ENCODE measurements around the gene VPS51. TPM values are rescaled to one million over a fixed set of nuclear protein-coding genes. Genes with fewer than 3 reads are reported as not detected.

Gene VPS51
- total RNA-seq, 1 experiment from 2014 or later, result 89.5 TPM

- ATAC-seq, result no peak
- peaks cover 32 to 59% of the 10 kb centered on the region in 2 experiments for H3K36me3 ChIP-seq (ENCODE audit: control insufficient read depth in 1 of 2, insufficient read depth in 2 of 2, low read length in 2 of 2)
- H3K4me2 ChIP-seq (ENCODE audit: low read length), result no peak overlapping the region
- no peak for TF ChIP-seq EZH2 (IDR thresholded peaks at IDR 0.05)
- TF ChIP-seq CEBPB (IDR thresholded peaks at IDR 0.05; ENCODE audit: low read depth), result no peak
- no peak for TF ChIP-seq POLR2A (IDR thresholded peaks at IDR 0.05; ENCODE audit: borderline replicate concordance, extremely low read depth, insufficient read depth, insufficient read length)
- TF ChIP-seq SIN3A (IDR thresholded peaks at IDR 0.05; ENCODE audit: low read depth), result no peak
- TF ChIP-seq, protein P1, sequence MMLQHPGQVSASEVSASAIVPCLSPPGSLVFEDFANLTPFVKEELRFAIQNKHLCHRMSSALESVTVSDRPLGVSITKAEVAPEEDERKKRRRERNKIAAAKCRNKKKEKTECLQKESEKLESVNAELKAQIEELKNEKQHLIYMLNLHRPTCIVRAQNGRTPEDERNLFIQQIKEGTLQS (IDR thresholded peaks at IDR 0.05), result no peak
- no peak for TF ChIP-seq SRF (IDR thresholded peaks at IDR 0.05; ENCODE audit: low read depth)
- TF ChIP-seq TCF7L2 (IDR thresholded peaks at IDR 0.05; ENCODE audit: borderline replicate concordance, extremely low read depth, insufficient read depth, insufficient read length), result no peak
- no peak for TF ChIP-seq ZFX (IDR thresholded peaks at IDR 0.05)
- no peak for TF ChIP-seq FOSL1 (IDR thresholded peaks at IDR 0.05; ENCODE audit: low read depth)
- TF ChIP-seq ZNF274 (IDR thresholded peaks at IDR 0.05; ENCODE audit: low read depth, low read length), result no peak
- no peak for TF ChIP-seq ELF1 (IDR thresholded peaks at IDR 0.05; ENCODE audit: borderline replicate concordance, low read depth)
- no peak; the same call in none of the 2 replicates for TF ChIP-seq POLR2AphosphoS5 (IDR thresholded peaks at IDR 0.05; ENCODE audit: low read depth, low read length)
- TF ChIP-seq EZH2phosphoT487 (IDR thresholded peaks at IDR 0.05; ENCODE audit: borderline replicate concordance), result no peak
- TF ChIP-seq, protein P2, sequence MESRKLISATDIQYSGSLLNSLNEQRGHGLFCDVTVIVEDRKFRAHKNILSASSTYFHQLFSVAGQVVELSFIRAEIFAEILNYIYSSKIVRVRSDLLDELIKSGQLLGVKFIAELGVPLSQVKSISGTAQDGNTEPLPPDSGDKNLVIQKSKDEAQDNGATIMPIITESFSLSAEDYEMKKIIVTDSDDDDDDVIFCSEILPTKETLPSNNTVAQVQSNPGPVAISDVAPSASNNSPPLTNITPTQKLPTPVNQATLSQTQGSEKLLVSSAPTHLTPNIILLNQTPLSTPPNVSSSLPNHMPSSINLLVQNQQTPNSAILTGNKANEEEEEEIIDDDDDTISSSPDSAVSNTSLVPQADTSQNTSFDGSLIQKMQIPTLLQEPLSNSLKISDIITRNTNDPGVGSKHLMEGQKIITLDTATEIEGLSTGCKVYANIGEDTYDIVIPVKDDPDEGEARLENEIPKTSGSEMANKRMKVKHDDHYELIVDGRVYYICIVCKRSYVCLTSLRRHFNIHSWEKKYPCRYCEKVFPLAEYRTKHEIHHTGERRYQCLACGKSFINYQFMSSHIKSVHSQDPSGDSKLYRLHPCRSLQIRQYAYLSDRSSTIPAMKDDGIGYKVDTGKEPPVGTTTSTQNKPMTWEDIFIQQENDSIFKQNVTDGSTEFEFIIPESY (IDR thresholded peaks at IDR 0.05; ENCODE audit: extremely low read depth, insufficient replicate concordance, low read length), result no peak
- TF ChIP-seq CBX3 (IDR thresholded peaks at IDR 0.05; ENCODE audit: low read depth), result no peak
- no peak for TF ChIP-seq YY1 (IDR thresholded peaks at IDR 0.05; ENCODE audit: extremely low read depth, insufficient replicate concordance, low read depth, low read length)
- TF ChIP-seq, protein P3, sequence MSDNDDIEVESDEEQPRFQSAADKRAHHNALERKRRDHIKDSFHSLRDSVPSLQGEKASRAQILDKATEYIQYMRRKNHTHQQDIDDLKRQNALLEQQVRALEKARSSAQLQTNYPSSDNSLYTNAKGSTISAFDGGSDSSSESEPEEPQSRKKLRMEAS (IDR thresholded peaks at IDR 0.05), result no peak
- TF ChIP-seq SP1 (IDR thresholded peaks at IDR 0.05; ENCODE audit: low read depth), result no peak
- TF ChIP-seq EGR1 (IDR thresholded peaks at IDR 0.05; ENCODE audit: low read depth), result no peak
- no peak for TF ChIP-seq REST (IDR thresholded peaks at IDR 0.05; ENCODE audit: low read depth)
- no peaks in the 10 kb centered on the region for H3K9me2 ChIP-seq (ENCODE audit: insufficient read depth)
- H3K9ac ChIP-seq (ENCODE audit: low read length), result no peak overlapping the region
- no peaks in the 10 kb centered on the region for H4K20me1 ChIP-seq (ENCODE audit: insufficient read depth)
- intact Hi-C loops (cut with micrococcal nuclease), result no loop called here
- no peak overlapping the region for H2AFZ ChIP-seq (ENCODE audit: low read depth, low read length, poor library complexity, severe bottlenecking)
- peaks cover 3 to 7% of the 10 kb centered on the region in 2 experiments; a peak in 3 of 4 replicates for H3K4me1 ChIP-seq (ENCODE audit: control insufficient read depth in 1 of 2, insufficient read depth in 2 of 2, low read length in 2 of 2)
- ChIA-PET CTCF (interaction anchor here (1.3 kb wide), 1 partner anchor 53 kb away, joined by 3 read pairs; no protein-coding TSS in a partner anchor), RAD21 (ENCODE audit: low non-redundant PET in 1 of 2, low total read pairs in 2 of 2, uncharacterized antibody in 2 of 2, unreplicated experiment in 2 of 2) (no interaction called here), POLR2A (no interaction called here)
- no peak overlapping the region for H3K4me3 ChIP-seq (replicated peaks in 1 of 2; ENCODE audit: low read depth in 1 of 2, low read length in 2 of 2)
- H3K9me3 ChIP-seq (ENCODE audit: control insufficient read depth in 1 of 2, insufficient read depth in 1 of 2, low read depth in 1 of 2, low read length in 2 of 2), result no peaks in the 10 kb centered on the region
- H3K27me3 ChIP-seq (ENCODE audit: insufficient read depth, low read length), result no peaks in the 10 kb centered on the region
- H3K79me2 ChIP-seq (ENCODE audit: insufficient read depth, low read length), result peaks cover 39% of the 10 kb centered on the region
- DNase-seq (ENCODE audit: low read depth, low spot score), result no peak
- H3K27ac ChIP-seq (ENCODE audit: low read depth, low read length), result 0 out of 2 replicates have a peak overlapping the region, but pooled peaks have one; percentile 7
- BruUV-seq (replicated peaks), result no TSS peak
Measured at GRCh38 chr11:65126624-65127274, 30.7 kb downstream of the VPS51 start.

Data from HCT116 (cell line).